HepG2 (cell line): ENCODE measurements around the gene PPP1R9B. TPM values are rescaled to one million over a fixed set of nuclear protein-coding genes. Genes with fewer than 3 reads are reported as not detected.

Source experiments
- AKAP8 ChIP-seq: sonication (generic); formaldehyde crosslinking; IDR thresholded peaks from 2 replicates; pipeline ENCODE4 v1.5.1; 2020; ENCODE audit warnings: mild to moderate bottlenecking, missing genetic modification reagents
- CEBPG ChIP-seq: IDR thresholded peaks from 2 replicates; pipeline ENCODE4 v1.6.1; 2016
- IRF2 ChIP-seq: IDR thresholded peaks from 2 replicates; pipeline ENCODE4 v1.6.1; 2018; ENCODE audit warnings: missing genetic modification reagents, missing compliant biosample characterization
- KLF16 ChIP-seq, 2 experiments: sonication (generic) in 1 of 2; formaldehyde crosslinking in 1 of 2; IDR thresholded peaks; 2 replicates each; pipeline versions ENCODE4 v1.6.1 to v1.8.0; 2016 to 2023; ENCODE audit warnings: missing genetic modification reagents in 2 of 2, missing compliant biosample characterization in 1 of 2
- MAZ ChIP-seq, 2 experiments: sonication (generic) in 1 of 2; formaldehyde crosslinking in 1 of 2; IDR thresholded peaks; 2 replicates each; pipeline versions ENCODE4 v1.5.0 to v1.6.1; 2012 to 2020; ENCODE audit warnings: low read depth in 2 of 2, mild to moderate bottlenecking in 2 of 2, borderline replicate concordance in 1 of 2, improper control_type of control experiment in 1 of 2, low read length in 1 of 2, missing genetic modification reagents in 1 of 2, moderate library complexity in 1 of 2
- MBD4 ChIP-seq: IDR thresholded peaks from 2 replicates; pipeline ENCODE4 v1.6.1; 2012; ENCODE audit warnings: low read length, inconsistent platforms, borderline replicate concordance
- PRMT3 ChIP-seq: sonication (generic); formaldehyde crosslinking; IDR thresholded peaks from 2 replicates; pipeline ENCODE4 v1.8.1; 2022; ENCODE audit warnings: low read depth, mild to moderate bottlenecking, moderate library complexity, missing genetic modification reagents, borderline replicate concordance
- RARG ChIP-seq: sonication (generic); formaldehyde crosslinking; IDR thresholded peaks from 2 replicates; pipeline ENCODE4 v1.4.0; 2020; ENCODE audit warnings: low read depth, mild to moderate bottlenecking, missing genetic modification reagents
- SALL1 ChIP-seq: sonication (generic); formaldehyde crosslinking; IDR thresholded peaks from 2 replicates; pipeline ENCODE4 v1.8.0; 2022; ENCODE audit warnings: mild to moderate bottlenecking, missing genetic modification reagents
- SIN3A ChIP-seq: IDR thresholded peaks from 2 replicates; pipeline ENCODE4 v1.6.1; 2011; ENCODE audit warnings: low read depth, mild to moderate bottlenecking, control low read depth, low read length, borderline replicate concordance
- UBTF ChIP-seq: sonication (generic); formaldehyde crosslinking; IDR thresholded peaks from 2 replicates; pipeline ENCODE4 v1.4.0; 2020; ENCODE audit warnings: mild to moderate bottlenecking, missing genetic modification reagents
- ZBTB40 ChIP-seq, 2 experiments: fragments of 450-650 bp in 1 of 2; sonication (generic) in 1 of 2; formaldehyde crosslinking in 1 of 2; IDR thresholded peaks; 2 replicates each; pipeline versions ENCODE4 v1.6.1 to v1.8.0; 2016 to 2022; ENCODE audit warnings: antibody characterized with exemption in 1 of 2, mild to moderate bottlenecking in 1 of 2, missing genetic modification reagents in 1 of 2
- ZNF333 ChIP-seq: sonication (generic); formaldehyde crosslinking; IDR thresholded peaks from 2 replicates; pipeline ENCODE4 v1.4.0; 2020; ENCODE audit warnings: mild to moderate bottlenecking, missing genetic modification reagents, borderline replicate concordance
- ZNF576 ChIP-seq: sonication (generic); formaldehyde crosslinking; IDR thresholded peaks from 2 replicates; pipeline ENCODE4 v1.4.0; 2020; ENCODE audit warnings: mild to moderate bottlenecking, missing genetic modification reagents
- ZNF879 ChIP-seq: sonication (generic); formaldehyde crosslinking; IDR thresholded peaks from 2 replicates; pipeline ENCODE4 v1.8.1; 2023; ENCODE audit warnings: missing genetic modification reagents
- polyA plus RNA-seq, 8 experiments: library from polyadenylated mRNA; depleted of rRNA in 3 of 8; stranded (reverse) in 7 of 8; unstranded in 1 of 8; fragments of >200 nt; fragmentation: Illumina TruSeq in 4 of 8; extraction: Trizol in 4 of 8; gene quantifications; 2 replicates each; pipeline versions ENCODE4 v1.2.1 to v1.2.3, GENCODE V29; 2011 to 2016; ENCODE audit warnings: low read depth in 4 of 8, missing spikeins in 1 of 8, mixed read lengths in 1 of 8; ENCODE audit not compliant: insufficient read depth in 1 of 8
- total RNA-seq, 5 experiments: library from RNA; depleted of rRNA; stranded (reverse); fragments of >200 nt; fragmentation: Illumina TruSeq; extraction: Trizol; gene quantifications; 2 replicates each; pipeline ENCODE4 v1.2.3, GENCODE V29; 2016; ENCODE audit warnings: low read depth in 1 of 5

The PPP1R9B gene
- total and polyA plus RNA-seq, 2 of the 13 experiments (the other 11 are each of a cell fraction or from before 2014, with no cell fraction given): 9.4 to 15.8 TPM

- TF ChIP-seq ZBTB40 (IDR thresholded peaks at IDR 0.05): no peak
- TF ChIP-seq ZBTB40 (CRISPR knock-in tag; IDR thresholded peaks at IDR 0.05): 0 out of 2 replicates have a peak, but pooled peaks have one; percentile 0
- peak; percentile 31; the same call in 1 of the 2 replicates for TF ChIP-seq SALL1 (CRISPR knock-in tag)
- TF ChIP-seq AKAP8 (CRISPR knock-in tag): no peak
- TF ChIP-seq UBTF: peak; percentile 4; the same call in 1 of the 2 replicates
- TF ChIP-seq IRF2 (CRISPR knock-in tag): 0 out of 2 replicates have a peak, but pooled peaks have one; percentile 7
- no peak for TF ChIP-seq ZNF576
- no peak for TF ChIP-seq RARG (CRISPR knock-in tag)
- 0 out of 4 replicates have a peak, but pooled peaks of 1 of the 2 experiments have one; percentile 49 for TF ChIP-seq KLF16 (CRISPR knock-in tag; IDR thresholded peaks at IDR 0.05)
- peak; percentile 84 for TF ChIP-seq MAZ (IDR thresholded peaks at IDR 0.05; ENCODE audit: borderline replicate concordance, low read depth, low read length)
- 0 out of 2 replicates have a peak, but pooled peaks have one; percentile 44 for TF ChIP-seq MAZ (CRISPR knock-in tag; IDR thresholded peaks at IDR 0.05; ENCODE audit: low read depth)
- no peak for TF ChIP-seq ZNF879 (CRISPR knock-in tag)
- peak; percentile 77; the same call in 1 of the 2 replicates for TF ChIP-seq SIN3A
- no peak for TF ChIP-seq CEBPG (CRISPR knock-in tag)
- no peak for TF ChIP-seq PRMT3 (CRISPR knock-in tag)
- TF ChIP-seq ZNF333: 0 out of 2 replicates have a peak, but pooled peaks have one; percentile 61
- no peak for TF ChIP-seq MBD4
Observed at GRCh38 chr17:50151041-50151936, 812 bp upstream of the PPP1R9B start (continued).
